Transverse colon (tissue), 4 donors: Measurements from ENCODE around the gene ZNF526. TPM values are rescaled to one million over a fixed set of nuclear protein-coding genes. Genes with fewer than 3 reads are reported as not detected.

Source experiments
- DNase-seq: peaks from one replicate; pipeline ENCODE4 v3.0.0-alpha.2; 2019
- H3K27ac ChIP-seq, 4 donors: fragments of 200-600 bp; sonication (generic); 2 replicates each; pipeline ENCODE4 v1.5.1; 2016 to 2018; ENCODE audit warnings: inconsistent platforms in 4 of 4
- H3K27me3 ChIP-seq: fragments of 200-600 bp; sonication (generic); 2 replicates; pipeline ENCODE4 v1.5.1; 2017; ENCODE audit warnings: inconsistent platforms
- H3K36me3 ChIP-seq, 4 donors: fragments of 200-600 bp; sonication (generic); 2 replicates each; pipeline ENCODE4 v1.5.1; 2017 to 2019; ENCODE audit warnings: inconsistent platforms in 4 of 4
- H3K4me1 ChIP-seq, 4 donors: fragments of 200-600 bp; sonication (generic); 2 replicates each; pipeline ENCODE4 v1.5.1; 2017 to 2020; ENCODE audit warnings: inconsistent platforms in 4 of 4
- H3K4me3 ChIP-seq, 4 donors: fragments of 200-600 bp; sonication (generic); 1 replicate in 1 of 4; 2 replicates in 3 of 4; pipeline versions ENCODE4 v1.5.1 to v1.6.1; 2017 to 2019; ENCODE audit warnings: inconsistent platforms in 4 of 4
- H3K9me3 ChIP-seq, 2 donors: fragments of 200-600 bp; sonication (generic); 2 replicates each; pipeline ENCODE4 v1.5.1; 2017 to 2019; ENCODE audit warnings: inconsistent platforms in 2 of 2
- EP300 ChIP-seq: sonication (generic); formaldehyde crosslinking; IDR thresholded peaks from one replicate; pipeline ENCODE4 v1.6.1; 2017; ENCODE audit warnings: antibody characterized with exemption, low read depth
- POLR2A ChIP-seq: fragments of 450-650 bp; IDR thresholded peaks from one replicate; pipeline ENCODE4 v1.6.1; 2016; ENCODE audit warnings: antibody characterized with exemption, mild to moderate bottlenecking, moderate library complexity
- POLR2AphosphoS5 ChIP-seq, 3 donors: sonication (generic); formaldehyde crosslinking; IDR thresholded peaks; one replicate each; pipeline ENCODE4 v1.6.1; 2016; ENCODE audit warnings: antibody characterized with exemption in 3 of 3
- WGBS, 2 donors: methylation state at CpG; one replicate each; pipeline ENCODE4 v1.1.5; 2018; ENCODE audit warnings: low coverage in 1 of 2; 5-methylcytosine and 5-hydroxymethylcytosine counted together
- in situ Hi-C, 4 donors: fragments of 200-750 bp; cut with MboI; loops; one replicate each; pipeline versions ENCODE4 v1.15.0 to v1.15.1; 2017; ENCODE audit warnings: low sequenced_read_pairs in 3 of 4, low pct_ligation_motif_present in 1 of 4, low pct_unique_long_range_greater_than_20kb in 1 of 4
- intact Hi-C: fragments of 100-400 bp; cut with DNase I; formaldehyde crosslinking; loops from one replicate; pipeline ENCODE4 v1.15.1; 2023; ENCODE audit warnings: low total_unique reads
- total RNA-seq, 4 donors: library from RNA; depleted of rRNA; stranded (reverse); fragments of >200 nt; gene quantifications; one replicate each; pipeline ENCODE4 v1.1.0, GENCODE V29; 2016
- TF ChIP-seq, protein P1 (sequence below), 5 experiments: fragments of 200-600 bp in 3 of 5; fragments of 450-650 bp in 2 of 5; sonication (generic) in 3 of 5; IDR thresholded peaks; 1 replicate in 2 of 5; 2 replicates in 3 of 5; pipeline ENCODE4 v1.5.1; 2016 to 2017; ENCODE audit warnings: antibody characterized with exemption in 5 of 5, inconsistent platforms in 3 of 5, mild to moderate bottlenecking in 2 of 5, moderate library complexity in 1 of 5

ZNF526 gene
- total RNA-seq, 4 donors from 2014 or later = 6.4 to 19.5 (median 6.8) TPM

DNA sequence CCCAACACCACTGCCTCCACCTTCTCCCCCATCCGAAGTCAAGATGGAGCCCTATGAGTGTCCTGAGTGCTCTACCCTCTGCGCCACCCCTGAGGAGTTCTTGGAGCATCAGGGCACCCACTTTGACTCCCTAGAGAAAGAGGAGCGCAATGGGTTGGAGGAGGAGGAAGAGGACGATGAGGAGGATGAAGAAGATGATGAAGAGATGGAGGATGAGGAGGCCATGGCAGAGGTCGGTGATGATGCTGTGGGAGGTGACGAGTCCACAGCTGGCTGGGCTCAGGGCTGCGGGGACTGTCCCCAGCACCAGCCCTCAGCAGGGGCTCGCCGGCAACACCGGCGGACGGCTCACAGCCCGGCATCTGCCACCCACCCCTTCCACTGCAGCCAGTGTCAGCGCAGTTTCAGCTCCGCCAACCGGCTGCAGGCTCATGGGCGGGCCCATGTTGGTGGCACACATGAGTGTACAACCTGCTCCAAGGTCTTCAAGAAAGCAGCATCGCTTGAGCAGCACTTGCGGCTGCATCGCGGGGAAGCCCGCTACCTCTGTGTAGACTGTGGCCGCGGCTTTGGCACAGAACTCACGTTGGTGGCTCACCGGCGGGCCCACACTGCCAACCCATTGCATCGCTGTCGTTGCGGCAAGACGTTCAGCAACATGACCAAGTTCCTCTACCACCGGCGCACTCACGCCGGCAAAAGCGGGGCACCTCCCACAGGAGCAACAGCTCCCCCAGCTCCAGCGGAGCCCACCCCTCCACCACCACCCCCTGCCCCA lies 5.0 kb downstream of the ZNF526 start:
- H3K36me3 ChIP-seq = peaks cover 0 to 27% (median 15%) of the 10 kb centered on the region in 4 donors
- no peaks in the 10 kb centered on the region for H3K9me3 ChIP-seq
- no peak for DNase-seq
- in situ Hi-C loops (no loop called here), intact Hi-C loops (no loop called here)
- H3K27me3 ChIP-seq = no peaks in the 10 kb centered on the region
- TF ChIP-seq EP300 = no peak
- TF ChIP-seq POLR2AphosphoS5 (IDR thresholded peaks at IDR 0.05) = no peak
- TF ChIP-seq, protein P1, sequence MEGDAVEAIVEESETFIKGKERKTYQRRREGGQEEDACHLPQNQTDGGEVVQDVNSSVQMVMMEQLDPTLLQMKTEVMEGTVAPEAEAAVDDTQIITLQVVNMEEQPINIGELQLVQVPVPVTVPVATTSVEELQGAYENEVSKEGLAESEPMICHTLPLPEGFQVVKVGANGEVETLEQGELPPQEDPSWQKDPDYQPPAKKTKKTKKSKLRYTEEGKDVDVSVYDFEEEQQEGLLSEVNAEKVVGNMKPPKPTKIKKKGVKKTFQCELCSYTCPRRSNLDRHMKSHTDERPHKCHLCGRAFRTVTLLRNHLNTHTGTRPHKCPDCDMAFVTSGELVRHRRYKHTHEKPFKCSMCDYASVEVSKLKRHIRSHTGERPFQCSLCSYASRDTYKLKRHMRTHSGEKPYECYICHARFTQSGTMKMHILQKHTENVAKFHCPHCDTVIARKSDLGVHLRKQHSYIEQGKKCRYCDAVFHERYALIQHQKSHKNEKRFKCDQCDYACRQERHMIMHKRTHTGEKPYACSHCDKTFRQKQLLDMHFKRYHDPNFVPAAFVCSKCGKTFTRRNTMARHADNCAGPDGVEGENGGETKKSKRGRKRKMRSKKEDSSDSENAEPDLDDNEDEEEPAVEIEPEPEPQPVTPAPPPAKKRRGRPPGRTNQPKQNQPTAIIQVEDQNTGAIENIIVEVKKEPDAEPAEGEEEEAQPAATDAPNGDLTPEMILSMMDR (IDR thresholded peaks at IDR 0.05) = no peak
- no peak for TF ChIP-seq POLR2A
- 93 to 95% methylated on average over 3 to 37 of the region's 37 CpGs for WGBS, 2 donors
- no peak overlapping the region for H3K27ac ChIP-seq
- H3K4me1 ChIP-seq = peaks cover 0 to 23% (median 15%) of the 10 kb centered on the region in 4 donors
- H3K4me3 ChIP-seq = no peak overlapping the region

DNA sequence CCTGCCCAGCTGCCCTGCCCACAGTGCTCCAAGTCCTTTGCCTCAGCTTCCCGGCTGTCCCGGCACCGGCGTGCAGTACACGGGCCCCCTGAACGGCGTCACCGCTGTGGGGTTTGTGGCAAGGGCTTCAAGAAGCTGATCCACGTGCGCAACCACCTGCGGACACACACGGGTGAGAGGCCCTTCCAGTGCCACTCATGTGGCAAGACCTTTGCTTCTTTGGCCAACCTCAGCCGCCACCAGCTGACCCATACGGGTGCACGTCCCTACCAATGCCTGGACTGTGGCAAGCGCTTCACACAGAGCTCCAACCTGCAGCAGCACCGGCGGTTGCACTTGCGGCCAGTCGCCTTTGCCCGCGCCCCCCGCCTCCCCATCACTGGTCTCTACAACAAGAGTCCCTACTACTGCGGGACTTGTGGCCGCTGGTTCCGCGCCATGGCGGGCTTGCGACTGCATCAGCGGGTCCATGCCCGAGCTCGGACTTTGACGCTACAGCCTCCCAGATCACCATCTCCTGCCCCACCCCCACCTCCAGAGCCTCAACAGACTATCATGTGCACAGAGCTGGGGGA lies 5.7 kb downstream of the ZNF526 start:
- no peak for TF ChIP-seq POLR2A
- Histone ChIP-seq H3K4me1 (peaks cover 0 to 21% (median 12%) of the 10 kb centered on the region in 4 donors), H3K27ac (no peak overlapping the region), H3K36me3 (peaks cover 0 to 32% (median 17%) of the 10 kb centered on the region in 4 donors), H3K4me3 (no peak overlapping the region), H3K27me3 (no peaks in the 10 kb centered on the region), H3K9me3 (no peaks in the 10 kb centered on the region)
- in situ Hi-C loops (no loop called here), intact Hi-C loops (no loop called here)
- 96% methylated on average over 31 of the region's 33 CpGs; no CpG with 5 or more reads in 1 of the 2 donors for WGBS, 2 donors
- no peak for DNase-seq

- intact Hi-C loops = no loop called here
- 93 to 100% methylated on average over 1 of the region's 1 CpG for WGBS, 2 donors
- Histone ChIP-seq H3K4me3 (no peak overlapping the region), H3K9me3 (no peaks in the 10 kb centered on the region), H3K27me3 (no peaks in the 10 kb centered on the region), H3K27ac (no peak overlapping the region), H3K4me1 (peaks cover 0 to 10% (median 2%) of the 10 kb centered on the region in 4 donors), H3K36me3 (peaks cover 0 to 39% (median 20%) of the 10 kb centered on the region in 4 donors)
- no peak for DNase-seq
- TF ChIP-seq POLR2AphosphoS5 (IDR thresholded peaks at IDR 0.05) (no peak), POLR2A (no peak), EP300 (no peak)
- TF ChIP-seq, protein P1 (IDR thresholded peaks at IDR 0.05) = no peak
- in situ Hi-C loops = no loop called here
Observed at GRCh38 chr19:42226886-42227285, 6.8 kb downstream of the ZNF526 start.

GRCh38 chr19:42228641-42229040 lies 8.5 kb downstream of the ZNF526 start:
- in situ Hi-C loops = no loop called here
- Histone ChIP-seq H3K36me3 (peaks cover 0 to 39% (median 22%) of the 10 kb centered on the region in 4 donors), H3K27ac (no peak overlapping the region)

More at GRCh38 chr19:42228641-42229040, 8.5 kb downstream of the ZNF526 start:
- no peak for DNase-seq
- TF ChIP-seq, protein P1 (IDR thresholded peaks at IDR 0.05) = no peak
- TF ChIP-seq POLR2A = no peak
- TF ChIP-seq POLR2AphosphoS5 (IDR thresholded peaks at IDR 0.05) = no peak
- TF ChIP-seq EP300 = no peak
- Histone ChIP-seq H3K4me3 (no peak overlapping the region), H3K9me3 (no peaks in the 10 kb centered on the region), H3K27me3 (no peaks in the 10 kb centered on the region), H3K4me1 (peaks cover 0 to 6% (median 0%) of the 10 kb centered on the region in 4 donors)
- WGBS, 2 donors = 79% methylated on average over 4 of the region's 4 CpGs; no CpG with 5 or more reads in 1 of the 2 donors
- intact Hi-C loops = no loop called here
